CD14-positive monocyte (primary cell): ENCODE measurements around the gene NKX2-1. TPM values are rescaled to one million over a fixed set of nuclear protein-coding genes. Genes with fewer than 3 reads are reported as not detected.
"Not testable (repeated sequence)": the region's sequence is repeated elsewhere in the genome, so short reads cannot be mapped to it uniquely, and the experiment has no call there.

Source experiments
- DNase-seq, 3 donors: peaks; one replicate each; pipeline ENCODE4 v3.0.0-alpha.2; 2011 to 2022
- H2AFZ ChIP-seq: 2 replicates; pipeline ENCODE4 v1.6.0; 2012; ENCODE audit warnings: mild to moderate bottlenecking, low read depth, low read length, inconsistent platforms; ENCODE audit not compliant: insufficient read depth, poor library complexity, severe bottlenecking
- H3K27ac ChIP-seq, 2 donors: 1 replicate in 1 of 2; 2 replicates in 1 of 2; pipeline ENCODE4 v1.5.1; 2012 to 2013; ENCODE audit warnings: low read length in 2 of 2, control low read depth in 1 of 2, inconsistent platforms in 1 of 2, low read depth in 1 of 2, mild to moderate bottlenecking in 1 of 2
- H3K27me3 ChIP-seq, 2 donors: one replicate each; pipeline versions ENCODE4 v1.6.0 to v1.6.1; 2011 to 2013; ENCODE audit warnings: low read length in 2 of 2; ENCODE audit not compliant: control insufficient read depth in 2 of 2, insufficient read depth in 2 of 2
- H3K36me3 ChIP-seq, 2 donors: replicated peaks in 1 of 2; 1 replicate in 1 of 2; 2 replicates in 1 of 2; pipeline versions ENCODE4 v1.5.1 to v1.6.1; 2012 to 2013; ENCODE audit warnings: low read length in 2 of 2, control low read depth in 1 of 2, inconsistent platforms in 1 of 2, mild to moderate bottlenecking in 1 of 2; ENCODE audit not compliant: insufficient read depth in 2 of 2, control insufficient read depth in 1 of 2
- H3K4me1 ChIP-seq, 2 donors: 1 replicate in 1 of 2; 2 replicates in 1 of 2; pipeline versions ENCODE4 v1.5.1 to v1.6.1; 2012 to 2013; ENCODE audit warnings: low read length in 2 of 2, control low read depth in 1 of 2, inconsistent platforms in 1 of 2, mild to moderate bottlenecking in 1 of 2, moderate library complexity in 1 of 2; ENCODE audit not compliant: insufficient read depth in 2 of 2, control insufficient read depth in 1 of 2
- H3K4me2 ChIP-seq: replicated peaks from 2 replicates; pipeline ENCODE3; 2012; ENCODE audit warnings: low read length, moderate library complexity, mild to moderate bottlenecking; ENCODE audit not compliant: poor library complexity, severe bottlenecking; ENCODE audit errors: extremely low read depth
- H3K4me3 ChIP-seq, 3 experiments: fragments of 200-600 bp in 1 of 3; sonication (generic) in 1 of 3; replicated peaks in 1 of 3; 1 replicate in 2 of 3; 2 replicates in 1 of 3; pipeline ENCODE4 v1.5.1; 2011 to 2013; ENCODE audit warnings: low read length in 3 of 3, mild to moderate bottlenecking in 3 of 3, control low read depth in 2 of 3, low read depth in 2 of 3, inconsistent platforms in 1 of 3, moderate library complexity in 1 of 3
- H3K79me2 ChIP-seq: 2 replicates; pipeline ENCODE4 v1.6.0; 2012; ENCODE audit warnings: mild to moderate bottlenecking, control low read depth, inconsistent platforms, low read length, moderate library complexity; ENCODE audit not compliant: insufficient read depth
- H3K9ac ChIP-seq: 2 replicates; pipeline ENCODE4 v1.6.0; 2017; ENCODE audit warnings: low read length, mild to moderate bottlenecking; ENCODE audit not compliant: insufficient read depth, poor library complexity, severe bottlenecking
- H3K9me3 ChIP-seq, 2 donors: replicated peaks in 1 of 2; 1 replicate in 1 of 2; 2 replicates in 1 of 2; pipeline versions ENCODE4 v1.5.1 to v1.6.1; 2012 to 2013; ENCODE audit warnings: low read length in 2 of 2, control low read depth in 1 of 2; ENCODE audit not compliant: control insufficient read depth in 1 of 2, insufficient read depth in 1 of 2
- H4K20me1 ChIP-seq: 2 replicates; pipeline ENCODE4 v1.6.0; 2012; ENCODE audit warnings: mild to moderate bottlenecking, low read length, control low read depth, moderate library complexity; ENCODE audit not compliant: insufficient read depth
- H3K27ac Mint-ChIP-seq, 7 donors: one replicate each; pipeline ENCODE4 v1.8.0; 2020; ENCODE audit warnings: mild to moderate bottlenecking in 7 of 7, mixed read lengths in 7 of 7, moderate library complexity in 6 of 7, inconsistent platforms in 2 of 7
- H3K27me3 Mint-ChIP-seq, 3 donors: one replicate each; pipeline ENCODE4 v1.8.0; 2021 to 2022; ENCODE audit warnings: low read depth in 3 of 3, mild to moderate bottlenecking in 3 of 3, mixed read lengths in 3 of 3, moderate library complexity in 3 of 3, inconsistent platforms in 1 of 3
- H3K36me3 Mint-ChIP-seq, 2 donors: one replicate each; pipeline ENCODE4 v1.8.0; 2020; ENCODE audit warnings: mixed read lengths in 2 of 2, inconsistent platforms in 1 of 2, mild to moderate bottlenecking in 1 of 2
- H3K4me1 Mint-ChIP-seq: one replicate; pipeline ENCODE4 v1.8.0; 2020; ENCODE audit warnings: mild to moderate bottlenecking, mixed read lengths
- H3K4me3 Mint-ChIP-seq, 2 donors: one replicate each; pipeline ENCODE4 v1.8.0; 2020; ENCODE audit warnings: mild to moderate bottlenecking in 2 of 2, mixed read lengths in 2 of 2, moderate library complexity in 1 of 2
- H3K9me3 Mint-ChIP-seq, 7 donors: one replicate each; pipeline ENCODE4 v1.8.0; 2020 to 2022; ENCODE audit warnings: mixed read lengths in 7 of 7, mild to moderate bottlenecking in 6 of 7, moderate library complexity in 6 of 7, inconsistent platforms in 2 of 7
- WGBS: methylation state at CpG from one replicate; pipeline ENCODE4 v1.1.5; 2013; ENCODE audit warnings: missing lambda C conversion rate; ENCODE audit not compliant: insufficient coverage; 5-methylcytosine and 5-hydroxymethylcytosine counted together
- intact Hi-C, 2 donors: fragments of 100-400 bp; cut with micrococcal nuclease; formaldehyde crosslinking; loops; one replicate each; pipeline versions ENCODE4 v1.15.0 to v1.15.1; 2023
- polyA plus RNA-seq, 3 donors: library from polyadenylated mRNA; depleted of rRNA in 1 of 3; unstranded in 2 of 3; stranded (reverse) in 1 of 3; fragments of 300-500 nt in 2 of 3; fragments of >200 nt in 1 of 3; fragmentation: Illumina TruSeq in 2 of 3; gene quantifications; 1 replicate in 2 of 3; 2 replicates in 1 of 3; pipeline ENCODE4 v1.2.3, GENCODE V29; 2012 to 2021
- TF ChIP-seq, protein P1 (sequence below): fragments of 200-600 bp; IDR thresholded peaks from one replicate; pipeline ENCODE4 v1.8.0; 2022; ENCODE audit warnings: antibody characterized with exemption, mild to moderate bottlenecking

Gene NKX2-1
- polyA plus RNA-seq, 3 donors: not detected

DNA sequence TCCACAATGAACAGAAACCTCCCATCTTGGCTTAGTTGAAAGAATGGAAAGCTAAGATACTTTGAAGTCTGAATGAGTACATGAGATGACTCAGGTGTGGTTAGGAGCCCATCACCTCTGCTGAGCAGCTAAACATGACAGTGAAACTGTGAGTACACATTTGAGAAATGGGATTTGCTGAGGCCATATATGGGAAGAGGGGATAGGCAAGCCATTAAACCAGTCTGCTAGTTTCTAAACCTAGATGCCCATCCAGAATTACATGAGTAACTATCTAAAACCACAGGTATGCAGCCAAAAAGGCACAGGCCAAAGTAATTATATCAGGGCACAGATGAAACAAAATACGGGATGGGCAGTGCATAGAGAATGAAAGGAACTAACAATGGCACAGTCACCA lies 41.2 kb downstream of the NKX2-1 start:
- H4K20me1 ChIP-seq: no peaks in the 10 kb centered on the region
- no peak overlapping the region for H3K27ac Mint-ChIP-seq
- no peak overlapping the region for H3K27ac ChIP-seq
- no peak overlapping the region for H3K4me3 ChIP-seq
- H3K27me3 Mint-ChIP-seq: peaks cover 2 to 12% (median 2%) of the 10 kb centered on the region in 3 donors
- H3K4me2 ChIP-seq: no peak overlapping the region
- H3K36me3 ChIP-seq: no peaks in the 10 kb centered on the region
- no peaks in the 10 kb centered on the region for H3K9me3 ChIP-seq
- 0% methylated on average over 1 of the region's 1 CpG for WGBS
- intact Hi-C loops: no loop called here
- H3K36me3 Mint-ChIP-seq: no peaks in the 10 kb centered on the region
- no peaks in the 10 kb centered on the region for H3K79me2 ChIP-seq
- H3K4me1 Mint-ChIP-seq: no peaks in the 10 kb centered on the region
- no peaks in the 10 kb centered on the region for H3K9me3 Mint-ChIP-seq
- no peaks in the 10 kb centered on the region for H3K27me3 ChIP-seq
- H3K4me1 ChIP-seq: no peaks in the 10 kb centered on the region
- no peak overlapping the region for H3K9ac ChIP-seq
- TF ChIP-seq, protein P1, sequence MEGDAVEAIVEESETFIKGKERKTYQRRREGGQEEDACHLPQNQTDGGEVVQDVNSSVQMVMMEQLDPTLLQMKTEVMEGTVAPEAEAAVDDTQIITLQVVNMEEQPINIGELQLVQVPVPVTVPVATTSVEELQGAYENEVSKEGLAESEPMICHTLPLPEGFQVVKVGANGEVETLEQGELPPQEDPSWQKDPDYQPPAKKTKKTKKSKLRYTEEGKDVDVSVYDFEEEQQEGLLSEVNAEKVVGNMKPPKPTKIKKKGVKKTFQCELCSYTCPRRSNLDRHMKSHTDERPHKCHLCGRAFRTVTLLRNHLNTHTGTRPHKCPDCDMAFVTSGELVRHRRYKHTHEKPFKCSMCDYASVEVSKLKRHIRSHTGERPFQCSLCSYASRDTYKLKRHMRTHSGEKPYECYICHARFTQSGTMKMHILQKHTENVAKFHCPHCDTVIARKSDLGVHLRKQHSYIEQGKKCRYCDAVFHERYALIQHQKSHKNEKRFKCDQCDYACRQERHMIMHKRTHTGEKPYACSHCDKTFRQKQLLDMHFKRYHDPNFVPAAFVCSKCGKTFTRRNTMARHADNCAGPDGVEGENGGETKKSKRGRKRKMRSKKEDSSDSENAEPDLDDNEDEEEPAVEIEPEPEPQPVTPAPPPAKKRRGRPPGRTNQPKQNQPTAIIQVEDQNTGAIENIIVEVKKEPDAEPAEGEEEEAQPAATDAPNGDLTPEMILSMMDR: no peak
- DNase-seq: no peak
- no peak overlapping the region for H2AFZ ChIP-seq
- H3K4me3 Mint-ChIP-seq: no peak overlapping the region

DNA sequence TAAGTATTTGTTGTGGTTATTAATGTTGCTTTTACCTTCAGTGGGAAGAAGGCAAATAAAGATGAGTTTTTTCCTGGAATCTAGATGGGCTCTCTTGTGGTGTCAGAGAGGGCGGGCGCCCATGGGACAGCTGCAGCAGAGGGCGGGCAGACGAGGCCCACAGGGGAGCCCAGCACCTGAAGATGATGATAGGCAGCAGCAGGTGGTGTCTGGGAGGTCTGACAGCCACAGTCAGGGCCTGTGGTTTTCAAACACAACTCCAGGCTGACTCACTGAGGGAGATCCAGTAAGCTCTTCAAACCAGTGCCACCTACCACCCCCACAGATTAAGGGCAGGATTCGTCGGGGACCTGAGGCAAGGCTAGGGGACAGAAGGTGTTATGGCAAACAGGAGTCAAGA lies 42.8 kb downstream of the NKX2-1 start:
- Mint-ChIP-seq H3K9me3 (no peaks in the 10 kb centered on the region), H3K36me3 (no peaks in the 10 kb centered on the region), H3K4me3 (no peak overlapping the region), H3K27ac (no peak overlapping the region), H3K4me1 (no peaks in the 10 kb centered on the region), H3K27me3 (peaks cover 0 to 9% (median under 1%) of the 10 kb centered on the region in 3 donors)
- intact Hi-C loops: no loop called here
- H3K4me3 ChIP-seq: no peak overlapping the region
- no peak overlapping the region for H3K9ac ChIP-seq
- TF ChIP-seq, protein P1: no peak
- H3K4me1 ChIP-seq: no peaks in the 10 kb centered on the region
- H3K79me2 ChIP-seq: no peaks in the 10 kb centered on the region
- no peak overlapping the region for H2AFZ ChIP-seq
- no peaks in the 10 kb centered on the region for H3K27me3 ChIP-seq
- H4K20me1 ChIP-seq: no peaks in the 10 kb centered on the region
- no peak for DNase-seq
- no peak overlapping the region for H3K27ac ChIP-seq
- WGBS: no CpG with 5 or more reads among the region's 6 CpGs
- no peaks in the 10 kb centered on the region for H3K36me3 ChIP-seq
- no peak overlapping the region for H3K4me2 ChIP-seq
- H3K9me3 ChIP-seq: no peaks in the 10 kb centered on the region

DNA sequence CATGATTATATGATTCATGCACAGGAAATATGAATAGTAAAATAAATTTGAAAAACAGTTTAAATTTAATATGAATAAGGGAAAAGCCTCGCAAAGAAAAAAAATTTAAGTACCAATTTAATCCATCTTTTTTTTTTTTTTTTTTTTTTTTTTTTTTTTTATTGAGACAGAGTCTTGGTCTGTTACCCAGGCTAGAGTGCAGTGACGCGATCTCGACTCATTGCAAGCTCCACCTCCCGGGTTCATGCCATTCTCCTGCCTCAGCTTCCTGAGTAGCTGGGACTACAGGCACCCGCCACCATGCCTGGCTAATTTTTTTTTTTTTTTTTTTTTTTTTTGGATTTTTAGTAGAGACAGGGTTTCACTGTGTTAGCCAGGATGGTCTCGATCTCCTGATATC lies 44.0 kb downstream of the NKX2-1 start:
- H3K4me2 ChIP-seq, DNase-seq, intact Hi-C loops, H3K27me3 Mint-ChIP-seq, H3K27ac Mint-ChIP-seq, H3K36me3 ChIP-seq, H3K4me1 Mint-ChIP-seq, H3K27ac ChIP-seq, H3K9me3 ChIP-seq, H3K79me2 ChIP-seq, H3K36me3 Mint-ChIP-seq, H3K27me3 ChIP-seq, H4K20me1 ChIP-seq, H3K9me3 Mint-ChIP-seq, H3K4me1 ChIP-seq, H3K9ac ChIP-seq, H3K4me3 ChIP-seq, H2AFZ ChIP-seq, H3K4me3 Mint-ChIP-seq: not testable (repeated sequence)
- WGBS: no CpG with 5 or more reads among the region's 7 CpGs
